Kidney glomerular epithelial cell (primary cell): ENCODE results near the gene CYP2D6.
"Not testable (repeated sequence)": the region's sequence is repeated elsewhere in the genome, so short reads cannot be mapped to it uniquely, and the experiment has no call there.

Source experiments
- DNase-seq: peaks from one replicate; lab custom pipeline; 2025; lab: John Stamatoyannopoulos, UW

CYP2D6 gene

DNA sequence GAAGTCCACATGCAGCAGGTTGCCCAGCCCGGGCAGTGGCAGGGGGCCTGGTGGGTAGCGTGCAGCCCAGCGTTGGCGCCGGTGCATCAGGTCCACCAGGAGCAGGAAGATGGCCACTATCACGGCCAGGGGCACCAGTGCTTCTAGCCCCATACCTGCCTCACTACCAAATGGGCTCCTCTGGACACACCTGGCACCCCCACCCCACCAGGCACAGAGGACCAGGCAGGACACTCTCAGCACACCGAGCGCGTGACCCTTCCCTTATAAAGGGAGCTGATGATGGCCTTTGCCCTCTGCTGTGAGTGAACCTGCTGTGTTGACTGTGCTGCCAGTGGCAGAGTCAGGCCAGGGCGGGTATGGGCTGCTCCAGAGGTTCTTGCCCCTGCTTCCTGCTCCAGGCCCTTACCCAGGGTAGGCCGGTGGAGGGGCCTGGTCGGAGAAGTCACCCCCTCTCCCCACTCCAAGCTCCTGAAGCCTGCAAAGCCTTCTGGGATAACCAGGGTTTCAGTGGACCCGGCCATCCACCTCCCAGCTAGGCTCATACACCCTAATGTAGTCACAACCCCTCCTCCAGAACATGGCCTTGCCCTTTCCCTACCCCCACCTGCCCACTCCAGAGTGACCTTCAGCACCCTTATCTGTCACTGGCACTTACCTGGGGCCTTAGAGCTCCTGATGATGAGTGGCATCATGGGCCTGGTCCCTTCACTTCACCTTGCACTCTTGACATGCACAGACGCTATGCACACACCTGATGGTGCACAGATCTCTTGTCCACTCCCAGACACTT lies at the start of gene CYP2D6:
Gene CYP2D6, minus strand, starts transcription at position 172 of the 793 bp plus-strand sequence. Its CDS starts 19 bp downstream, at position 153.
- not testable (repeated sequence) for DNase-seq

DNA sequence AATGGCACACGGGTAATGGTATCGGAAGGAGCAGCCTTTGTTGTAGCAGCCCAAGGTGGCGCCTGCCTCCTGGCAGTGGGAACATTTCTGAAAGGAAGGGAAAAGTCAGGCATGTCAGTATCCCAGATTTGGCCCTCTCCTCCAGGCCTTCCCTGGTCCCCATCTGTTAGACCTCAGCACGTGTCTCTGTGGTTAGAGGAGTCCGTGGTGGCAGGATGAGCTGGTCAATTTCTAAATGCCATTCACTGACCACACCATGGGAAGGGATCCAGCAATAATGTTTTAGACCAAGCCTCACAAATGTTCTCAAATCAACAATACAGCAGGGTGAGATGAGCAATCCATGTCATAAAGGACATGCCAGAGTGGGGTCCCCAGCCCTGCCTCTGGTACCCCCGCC lies 49.0 kb upstream of the CYP2D6 start:
- peak; percentile 41 for DNase-seq

DNA sequence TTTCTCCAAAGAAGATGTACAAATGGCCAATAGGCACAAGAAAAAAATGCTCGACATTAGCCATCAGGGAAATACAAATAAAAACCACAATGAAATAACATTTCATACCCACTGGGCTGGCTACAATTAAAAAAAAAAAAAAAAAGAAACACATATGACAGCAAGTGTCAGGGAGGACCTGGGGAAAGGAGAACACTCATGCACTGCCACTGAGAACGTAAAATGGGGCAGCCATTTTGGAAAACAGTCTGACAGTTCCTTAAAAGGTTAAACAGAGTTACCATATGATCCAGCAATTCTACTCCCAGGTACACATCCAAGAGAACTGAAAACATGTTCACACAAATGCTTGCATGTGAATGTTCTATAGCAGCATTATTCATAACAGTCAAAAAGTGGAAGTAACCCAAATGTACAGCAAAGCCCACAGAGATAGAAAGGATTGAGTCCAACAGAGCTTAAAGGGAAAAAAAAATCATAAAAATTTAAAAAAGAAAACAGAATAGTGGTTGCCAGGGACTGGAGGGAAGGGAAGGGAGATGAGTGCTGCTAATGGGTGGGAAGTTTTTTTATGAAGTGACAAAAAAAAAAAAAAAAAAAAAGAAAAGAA lies 48.4 kb upstream of the CYP2D6 start:
- DNase-seq: no peak

DNA sequence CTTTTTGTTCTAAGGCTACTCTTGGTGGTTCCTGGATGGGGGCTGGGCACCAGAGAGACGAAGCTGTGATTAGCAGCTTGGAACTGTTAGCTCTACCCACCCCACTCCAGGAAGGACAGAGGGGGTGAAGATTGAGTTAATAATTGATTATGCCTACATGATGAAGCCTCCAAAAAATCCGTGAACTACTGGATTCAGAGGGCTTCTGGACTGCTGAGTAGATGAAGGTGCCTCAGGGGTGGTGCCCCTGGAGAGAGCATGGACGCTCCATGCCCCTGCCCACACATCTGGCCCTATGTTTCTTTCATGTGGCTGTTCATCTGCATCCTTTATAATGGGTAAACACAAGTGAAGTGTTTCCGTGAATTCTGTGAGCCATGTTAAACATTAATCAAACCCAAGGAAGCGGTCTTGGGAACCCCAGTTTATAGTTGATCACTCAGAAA lies 47.3 kb upstream of the CYP2D6 start:
- DNase-seq: peak; percentile 79

DNA sequence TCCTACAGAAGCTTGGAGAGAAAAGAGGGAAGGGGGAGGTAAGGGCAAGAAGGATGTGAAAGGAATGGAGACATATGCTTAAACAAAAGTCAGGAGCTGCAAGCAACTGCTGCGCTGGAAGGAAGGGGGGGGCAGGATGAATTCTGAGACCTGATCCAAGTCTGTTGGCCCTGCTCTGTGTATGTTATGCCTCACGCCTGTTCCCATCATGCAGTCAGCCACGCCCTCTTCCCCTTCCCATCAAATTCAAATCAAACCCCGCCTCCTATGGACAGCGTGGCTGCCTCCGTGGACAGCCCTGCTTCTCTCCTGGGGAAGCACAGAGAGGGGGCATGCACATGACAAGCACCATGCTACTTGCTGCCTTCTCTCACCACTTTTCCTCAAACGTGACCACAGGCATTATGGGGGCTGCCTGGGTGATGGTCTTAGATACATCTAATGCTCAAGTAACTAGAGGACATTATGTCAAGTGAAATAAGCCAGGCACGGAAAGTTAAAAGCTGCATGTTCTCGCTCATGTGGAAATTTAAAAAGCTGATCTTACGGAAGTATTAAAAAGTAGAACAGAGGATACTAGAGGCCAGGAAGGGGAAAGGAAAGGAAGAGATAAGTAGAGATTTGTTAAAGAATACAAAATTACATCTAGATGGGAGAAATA lies 45.8 kb upstream of the CYP2D6 start:
- DNase-seq: no peak

DNA sequence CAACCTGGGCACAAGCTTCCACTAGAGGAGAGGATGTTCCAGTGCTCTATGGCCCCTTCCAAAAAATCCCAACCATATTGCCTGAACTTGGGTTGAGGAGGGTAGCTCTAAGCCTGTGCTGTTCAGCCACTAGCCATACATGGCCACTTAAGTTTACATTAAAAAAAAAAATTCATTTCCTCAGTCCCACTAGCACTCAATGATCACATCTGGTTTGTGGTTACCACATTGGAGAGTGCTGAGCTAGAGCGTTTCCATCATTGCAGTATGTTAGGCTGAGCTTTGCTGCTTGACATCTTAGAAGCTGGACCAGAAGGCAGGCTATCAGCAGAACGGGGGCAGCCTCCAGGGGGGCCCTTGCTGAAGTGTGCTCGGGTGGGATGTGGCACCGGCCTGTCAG lies 43.5 kb upstream of the CYP2D6 start:
- no peak for DNase-seq

DNA sequence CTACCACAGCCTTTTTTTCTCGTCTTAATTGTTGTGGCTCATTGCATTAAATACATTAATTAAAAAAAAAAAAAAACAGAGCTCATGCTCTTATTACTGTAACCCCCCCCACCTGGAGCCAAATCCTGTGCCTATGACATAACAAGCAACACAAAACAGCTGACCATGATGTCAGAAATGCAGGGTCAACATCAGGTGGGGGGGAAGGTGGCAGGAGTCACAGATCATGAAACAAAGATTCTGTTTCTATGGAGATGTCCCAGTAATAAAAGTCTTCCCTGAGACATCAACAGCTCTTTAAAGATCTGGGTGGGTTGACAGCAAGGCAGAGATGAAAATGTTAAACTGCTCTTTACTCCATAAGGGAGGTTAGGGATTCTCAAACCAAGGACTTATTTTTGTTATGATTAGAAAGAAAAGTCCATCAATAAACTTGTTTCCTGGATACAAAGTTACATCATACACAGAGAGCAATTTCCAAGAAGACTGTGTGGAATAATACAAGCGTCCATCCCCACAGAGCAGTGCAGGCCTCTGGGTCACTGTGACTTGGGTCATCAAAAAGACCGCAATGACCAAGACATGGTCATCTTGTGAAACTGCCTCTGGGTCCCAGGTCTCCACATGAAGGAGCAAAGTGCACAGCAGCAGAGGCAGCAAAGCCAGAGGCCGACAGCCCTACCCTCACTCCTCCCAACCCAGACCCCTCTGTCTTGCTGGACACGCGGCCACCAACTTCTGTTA lies 42.7 kb upstream of the CYP2D6 start:
- no peak for DNase-seq

DNA sequence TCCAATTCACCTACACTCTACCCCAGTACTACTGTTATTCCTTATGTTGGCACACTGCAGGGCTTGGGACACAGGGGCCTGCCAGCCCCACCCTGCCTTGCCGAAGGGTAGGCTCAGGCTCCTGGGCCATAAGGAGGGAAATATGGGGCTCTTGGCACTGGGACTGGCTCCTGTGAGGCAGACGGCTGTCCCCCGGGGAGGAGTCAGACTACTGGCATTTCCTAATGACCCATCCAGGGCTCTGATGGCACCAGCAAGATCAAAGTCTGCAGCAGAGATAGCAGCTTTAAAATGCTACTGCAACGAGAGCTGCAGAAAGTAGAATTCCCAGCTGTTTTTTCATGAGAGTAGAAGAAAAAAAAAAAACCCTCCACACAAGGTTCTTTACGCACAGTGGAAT lies 42.2 kb upstream of the CYP2D6 start:
- no peak for DNase-seq

DNA sequence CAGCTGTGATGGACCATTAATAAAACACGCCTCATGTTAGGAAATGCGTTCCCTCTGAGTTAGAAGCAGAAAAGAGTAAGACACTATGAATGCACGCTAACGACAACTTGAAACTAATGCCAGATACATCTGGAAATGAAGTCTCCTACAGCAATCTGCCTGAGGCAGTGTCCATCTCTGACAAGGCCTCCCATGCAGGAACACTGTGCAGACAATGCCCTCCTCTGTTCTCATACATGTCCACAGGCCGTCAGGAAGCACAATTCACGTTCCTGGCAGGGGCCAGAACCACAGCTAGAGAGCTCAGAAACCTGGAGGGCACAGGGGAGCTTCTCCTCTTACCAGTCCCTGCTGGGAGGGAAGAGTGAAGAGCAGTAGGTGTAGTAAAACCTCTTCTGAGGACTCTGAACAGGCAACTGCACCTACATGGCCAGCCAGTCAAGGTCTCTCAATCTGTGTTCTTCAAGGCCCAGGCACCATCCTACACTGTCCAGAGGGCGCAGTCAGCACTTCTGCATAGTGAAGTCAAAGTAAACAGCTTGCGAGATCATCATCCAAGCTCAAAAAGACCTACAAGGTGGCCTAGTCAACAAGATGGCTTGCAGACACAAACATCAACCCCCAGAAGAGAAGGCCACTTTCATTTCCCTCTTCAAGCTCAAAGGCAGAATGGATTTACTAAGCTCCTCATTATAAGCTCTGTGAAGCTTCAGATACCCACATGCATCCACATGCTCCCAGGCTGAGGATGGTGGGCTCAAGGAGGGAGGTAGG lies 41.5 kb upstream of the CYP2D6 start:
- DNase-seq: no peak

DNA sequence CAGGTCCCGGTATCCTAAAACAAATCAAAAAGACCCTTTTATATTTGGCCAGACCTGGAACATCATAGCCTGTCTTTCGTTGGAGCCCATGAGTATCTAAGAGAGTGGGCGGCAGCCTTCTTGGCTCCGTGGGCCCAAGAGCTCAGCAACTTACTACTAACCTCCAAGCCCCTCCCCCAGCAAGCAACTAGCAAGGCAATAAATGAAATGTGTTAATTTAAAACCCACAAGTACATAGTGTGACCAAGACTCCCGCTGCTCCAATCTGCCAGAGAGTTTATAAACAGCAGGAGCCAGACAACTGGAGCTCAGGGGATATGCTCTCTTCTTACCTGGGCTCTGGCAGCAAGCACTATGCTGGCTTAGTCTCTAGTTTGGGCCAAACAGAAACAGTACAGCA lies 40.8 kb upstream of the CYP2D6 start:
- DNase-seq: no peak

DNA sequence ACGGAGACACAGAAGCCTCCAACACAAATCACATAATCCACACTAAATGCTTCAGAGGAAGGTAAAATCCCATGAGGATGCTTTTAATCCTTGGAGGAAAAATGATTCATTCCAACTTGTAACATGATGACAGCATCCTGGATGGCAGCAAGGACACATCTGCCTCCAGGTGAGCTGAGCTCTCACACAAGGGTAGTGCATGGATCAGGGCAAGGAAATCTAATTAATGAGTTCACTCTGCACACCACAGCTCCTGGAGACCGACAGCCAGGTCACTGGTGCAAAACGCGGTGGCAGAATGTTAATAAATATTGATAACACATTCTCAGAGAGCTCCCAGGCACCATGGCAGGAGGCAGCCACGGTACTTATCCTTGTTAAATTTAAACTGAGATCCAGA lies 40.3 kb upstream of the CYP2D6 start:
- no peak for DNase-seq

DNA sequence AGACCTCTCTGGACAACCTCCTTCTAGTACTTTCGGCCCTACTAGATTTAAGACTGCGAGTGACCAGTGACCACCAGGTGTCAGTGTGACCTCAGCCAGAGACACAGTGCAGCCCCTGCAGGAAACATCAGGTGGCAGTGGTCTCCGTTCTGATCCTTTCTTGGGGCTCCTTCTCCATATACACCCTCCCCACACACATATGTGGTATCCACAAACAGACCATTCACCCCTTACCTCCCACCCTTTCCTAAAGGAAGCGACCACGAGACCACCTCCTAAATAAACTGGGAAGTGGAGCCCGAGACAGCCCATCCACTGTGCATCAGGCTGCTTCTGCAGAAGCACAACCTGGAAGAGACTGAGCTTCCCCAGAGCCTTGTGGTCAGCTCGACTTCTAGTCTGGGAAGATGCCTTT lies 38.5 kb upstream of the CYP2D6 start:
- DNase-seq: peak; percentile 72

DNA sequence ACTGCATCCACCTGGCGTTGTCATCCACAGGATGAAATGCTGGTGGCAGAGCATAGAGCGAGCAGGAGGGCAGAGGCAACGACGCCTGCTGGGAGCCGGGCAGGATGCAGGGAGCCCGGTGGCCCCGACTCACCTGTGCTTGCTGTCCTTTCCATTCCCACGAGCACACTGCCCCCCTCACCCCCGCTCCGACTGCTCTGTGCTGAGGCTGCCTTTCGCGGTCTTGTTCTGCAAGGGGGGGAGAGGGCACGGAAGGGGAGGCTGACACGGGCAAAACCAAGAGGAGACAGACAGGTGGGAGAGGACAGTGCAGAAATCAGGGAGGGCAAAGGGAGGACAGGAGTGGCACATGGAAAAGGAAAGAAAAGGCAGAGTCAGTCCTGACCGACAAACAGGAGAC lies 37.9 kb upstream of the CYP2D6 start:
- no peak for DNase-seq

DNA sequence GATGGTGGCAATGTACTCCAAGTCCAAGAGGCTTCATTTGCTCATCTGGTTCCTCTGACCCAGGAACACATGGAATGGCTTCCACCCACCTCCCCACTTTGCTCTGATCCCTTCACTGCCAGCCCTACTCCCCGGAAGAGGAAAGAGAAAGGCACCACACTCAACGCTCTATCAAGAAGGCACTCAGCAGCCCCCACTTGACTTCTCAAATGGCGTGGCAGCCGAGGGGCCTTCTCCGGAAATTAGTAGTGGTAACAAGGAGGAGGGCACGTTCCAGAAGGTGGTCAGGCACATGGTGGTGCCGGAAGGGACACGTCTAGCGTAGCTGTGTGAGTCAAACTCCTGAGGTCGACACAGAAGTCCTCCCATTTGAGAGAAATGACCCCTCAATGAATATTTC lies 36.5 kb upstream of the CYP2D6 start:
- DNase-seq: no peak

DNA sequence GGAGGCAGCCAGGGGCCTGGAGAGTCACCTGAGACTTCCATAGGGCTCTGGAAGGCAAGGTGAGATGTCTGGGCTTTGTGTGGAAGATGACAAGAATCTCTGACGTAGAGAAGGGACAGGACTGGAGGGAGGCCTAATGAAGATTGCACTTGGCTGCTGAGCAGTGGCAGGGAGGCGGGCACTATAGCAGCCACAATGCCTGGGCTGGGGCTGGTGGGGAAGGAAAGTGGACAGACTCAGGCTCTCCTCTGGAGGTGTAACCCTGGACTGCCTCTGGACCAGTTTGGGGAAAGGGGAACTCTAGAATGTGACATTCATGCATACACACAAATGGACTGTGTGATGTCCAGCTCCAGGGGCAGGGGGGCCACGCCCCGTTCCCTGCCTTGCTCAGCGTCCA lies 34.3 kb upstream of the CYP2D6 start:
- DNase-seq: no peak

DNA sequence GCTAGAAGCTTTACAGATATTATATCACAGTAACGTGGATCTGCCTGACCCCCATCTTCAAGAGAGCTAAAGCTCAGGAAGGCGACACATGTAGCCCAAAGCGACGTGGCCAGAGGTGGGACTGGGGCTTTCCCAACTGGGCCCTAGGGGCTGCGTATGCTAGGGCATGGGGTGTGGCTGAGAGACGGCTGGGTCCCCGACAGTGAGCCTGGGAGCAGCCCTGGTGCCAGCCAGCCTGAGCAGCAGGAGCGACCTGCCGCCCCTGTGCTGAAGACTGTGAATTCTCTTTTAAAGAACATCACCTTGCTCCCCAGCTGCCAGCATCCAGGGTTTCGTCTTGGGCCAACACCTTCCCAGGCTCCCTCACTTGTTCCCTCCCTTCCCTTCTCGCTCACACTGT lies 32.9 kb upstream of the CYP2D6 start:
- DNase-seq: no peak

DNA sequence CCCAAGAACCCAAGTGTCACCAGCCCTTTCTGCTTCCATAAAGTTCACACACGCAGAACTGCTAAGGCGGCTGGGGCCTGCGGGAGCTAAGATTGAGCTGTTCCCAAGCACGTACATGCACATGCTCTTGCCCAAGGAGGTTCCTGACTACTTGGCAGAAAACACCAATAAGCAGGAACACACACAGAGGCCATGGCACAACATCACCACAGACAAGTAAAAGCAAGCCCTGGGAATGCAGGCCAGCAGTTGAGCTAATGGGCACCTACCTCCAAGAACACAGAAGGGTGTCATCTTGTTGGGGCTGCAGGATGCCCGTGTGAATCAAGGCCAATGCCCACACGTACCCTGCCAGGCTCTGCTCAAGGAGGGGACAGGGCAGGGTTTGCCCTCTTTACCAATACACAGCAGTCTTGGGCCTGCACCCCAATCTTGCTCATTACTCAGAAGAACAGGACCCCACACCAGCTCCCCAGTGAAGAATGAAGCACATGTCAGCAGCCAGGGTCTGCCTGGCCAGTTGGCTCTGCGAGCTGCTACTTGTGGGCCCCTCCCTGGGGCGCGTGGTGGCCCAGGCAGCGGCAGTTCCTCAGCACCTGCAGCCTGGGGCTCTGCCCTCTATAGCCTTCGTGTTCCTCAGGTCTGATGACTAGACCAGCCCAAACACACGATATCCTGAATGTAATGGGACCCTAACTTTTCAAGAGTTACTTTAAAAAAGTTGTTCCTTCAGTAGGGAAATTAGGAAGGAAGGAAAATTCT lies 32.3 kb upstream of the CYP2D6 start:
- DNase-seq: no peak

DNA sequence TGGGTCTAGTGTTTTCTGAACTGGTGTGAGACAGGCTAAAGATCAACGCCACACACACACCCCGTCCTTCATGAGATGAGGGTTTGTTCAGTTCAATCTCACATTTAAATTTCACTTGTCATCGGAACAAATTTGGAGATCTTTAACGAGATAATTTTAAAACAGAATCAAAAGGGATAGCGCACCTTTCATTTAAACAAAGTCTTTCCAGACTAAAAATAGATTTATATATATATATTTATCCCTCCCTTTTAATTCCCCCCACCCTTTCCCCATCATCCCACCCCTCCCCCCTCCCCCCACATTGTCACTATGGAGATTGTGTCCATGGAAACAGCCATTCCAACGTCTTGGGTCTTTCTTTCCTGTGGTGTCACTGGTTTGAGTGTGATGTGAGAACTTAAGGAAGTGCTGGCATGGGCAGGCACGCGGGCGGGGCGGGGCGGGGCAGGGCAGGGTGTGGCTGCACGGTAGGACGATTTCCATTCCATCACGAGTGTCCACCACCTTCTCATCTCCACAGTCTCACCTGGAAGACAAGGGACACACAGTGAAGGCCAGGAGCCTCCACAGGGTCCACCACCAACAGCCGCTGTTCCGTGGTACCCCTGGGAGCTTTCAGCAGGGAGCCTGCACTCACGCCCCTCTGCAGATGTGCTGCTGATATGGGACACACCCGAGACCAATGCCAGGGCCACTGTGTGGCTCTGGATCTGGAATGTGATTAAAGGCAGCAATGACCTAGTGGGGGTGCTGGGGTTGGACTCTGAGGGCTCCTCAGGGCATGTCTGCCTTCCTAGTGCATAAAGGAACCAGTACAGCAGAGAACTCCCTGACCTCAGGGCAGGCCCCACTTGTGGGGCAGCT lies 30.5 kb upstream of the CYP2D6 start:
- no peak for DNase-seq

DNA sequence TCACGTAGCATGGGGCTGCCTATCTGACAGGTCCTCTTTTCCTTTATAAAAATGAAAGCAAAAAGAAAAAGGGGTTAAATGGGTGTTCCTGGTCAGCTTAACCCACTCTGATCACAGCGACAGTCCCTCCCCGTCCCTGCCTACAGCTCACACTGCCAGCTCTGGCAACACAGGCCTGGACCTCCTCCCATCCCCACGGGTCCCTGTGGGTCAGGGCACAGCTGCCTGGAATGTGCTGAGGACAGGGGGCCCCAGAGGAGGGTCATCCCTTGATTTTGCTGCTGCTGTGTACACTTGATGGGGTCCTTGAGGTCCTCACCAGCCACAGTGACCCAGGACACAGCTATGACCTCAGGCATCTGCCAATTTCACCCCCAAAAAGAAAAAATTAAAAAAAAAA lies 29.6 kb upstream of the CYP2D6 start:
- DNase-seq: no peak
